OCI-LY7 (cell line): ENCODE measurements around the gene UROS.

ENCODE experiments used
- CTCF ChIP-seq: fragments of 200-600 bp; sonication (generic); conservative IDR thresholded peaks from 2 replicates; pipeline ENCODE4 v1.5.1; 2014; ENCODE audit warnings: mild to moderate bottlenecking, antibody characterized with exemption, low read length, moderate library complexity, mixed read lengths
- EZH2phosphoT487 ChIP-seq: fragments of 200-600 bp; sonication (generic); IDR thresholded peaks from 2 replicates; pipeline ENCODE4 v1.6.1; 2018; ENCODE audit warnings: low read depth, borderline replicate concordance, mild to moderate bottlenecking, mixed run types, antibody characterized with exemption, low read length, moderate library complexity, mixed read lengths

GRCh38 chr10:125783957-125784356 lies 39.1 kb downstream of the UROS start:
- no peak for TF ChIP-seq CTCF
- no peak for TF ChIP-seq EZH2phosphoT487
